GM19328 (cell line): ENCODE data around the gene FCSK.
"Not testable (repeated sequence)": the region's sequence is repeated elsewhere in the genome, so short reads cannot be mapped to it uniquely, and the experiment has no call there.

ENCODE experiments used
- ATAC-seq: cut with Tn5 transposase; IDR thresholded peaks from one replicate; pipeline ENCODE4 v1.9.1; 2021; ENCODE audit warnings: mild to moderate bottlenecking, moderate library complexity; ENCODE audit not compliant: unreplicated experiment

Gene FCSK

GRCh38 chr16:70430667-70431536 is 23.5 kb upstream of the FCSK start:
- ATAC-seq: peak; percentile 48

- no peak for ATAC-seq
Observed at GRCh38 chr16:70432356-70432722, 22.1 kb upstream of the FCSK start.

DNA sequence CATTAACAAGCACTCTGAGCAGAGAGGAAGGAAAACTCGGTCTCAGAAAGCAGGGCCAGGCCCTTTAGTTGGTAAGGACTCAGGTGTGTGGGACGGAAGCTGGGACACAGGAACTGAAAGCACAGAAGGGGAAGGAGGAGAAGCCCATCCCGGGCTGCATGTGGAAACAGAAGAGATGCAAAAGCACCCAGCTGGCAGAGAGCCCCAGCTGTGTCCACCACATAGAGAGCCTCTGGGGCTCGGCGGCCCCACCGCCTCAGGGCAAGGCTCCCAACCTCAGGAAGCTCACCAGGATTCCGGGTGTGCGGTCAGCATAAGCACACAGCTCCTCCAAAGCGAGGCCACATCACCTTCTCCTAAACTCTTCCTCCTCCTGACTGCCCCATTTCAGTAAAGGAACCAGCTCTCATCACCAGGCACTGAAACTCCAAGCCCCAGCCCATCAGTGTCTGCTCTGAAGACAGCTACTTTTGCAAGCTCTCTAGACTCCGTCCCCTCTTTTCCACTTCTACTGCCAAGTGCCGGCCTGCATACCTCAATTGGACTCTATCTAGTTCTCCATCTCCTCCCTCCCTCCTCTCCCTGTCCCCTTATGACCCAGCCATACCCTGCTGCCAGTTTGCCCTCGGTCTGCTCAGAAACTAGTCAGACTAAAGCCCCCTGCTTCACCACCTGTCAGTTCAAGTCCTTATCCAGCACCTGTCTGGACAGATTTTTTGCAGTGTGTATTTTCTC is 21.5 kb upstream of the FCSK start:
- ATAC-seq: no peak

DNA sequence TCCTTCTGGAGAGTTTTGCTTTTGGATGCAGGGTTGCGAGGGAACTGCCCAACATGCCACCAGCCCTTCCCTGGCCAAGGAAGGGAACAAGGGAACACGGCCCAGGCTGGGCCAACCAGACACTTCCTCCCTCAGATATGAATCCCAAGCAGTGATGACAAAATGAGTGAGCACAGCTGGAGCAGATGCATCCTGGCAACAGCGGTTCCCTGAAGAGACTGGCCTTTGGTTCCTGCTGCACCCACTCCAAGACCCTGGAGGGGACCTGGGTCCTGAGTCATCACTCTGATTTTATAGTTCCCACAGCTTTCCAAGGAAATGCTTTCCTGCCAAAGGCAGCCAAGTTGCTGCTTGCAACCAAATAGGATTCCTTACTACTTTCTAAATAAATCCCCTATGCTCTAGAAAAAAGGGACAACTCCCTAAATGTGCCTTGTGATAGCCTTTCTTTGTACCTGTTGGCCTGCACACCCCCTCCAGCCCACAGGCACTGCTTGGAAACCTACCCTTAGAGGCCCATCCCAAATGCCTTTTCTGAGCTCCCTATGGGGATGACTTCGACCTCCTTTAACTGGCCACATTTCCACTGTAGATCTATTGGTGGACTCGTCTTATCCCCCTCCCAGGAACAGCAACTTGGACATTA is 20.8 kb upstream of the FCSK start:
- no peak for ATAC-seq

DNA sequence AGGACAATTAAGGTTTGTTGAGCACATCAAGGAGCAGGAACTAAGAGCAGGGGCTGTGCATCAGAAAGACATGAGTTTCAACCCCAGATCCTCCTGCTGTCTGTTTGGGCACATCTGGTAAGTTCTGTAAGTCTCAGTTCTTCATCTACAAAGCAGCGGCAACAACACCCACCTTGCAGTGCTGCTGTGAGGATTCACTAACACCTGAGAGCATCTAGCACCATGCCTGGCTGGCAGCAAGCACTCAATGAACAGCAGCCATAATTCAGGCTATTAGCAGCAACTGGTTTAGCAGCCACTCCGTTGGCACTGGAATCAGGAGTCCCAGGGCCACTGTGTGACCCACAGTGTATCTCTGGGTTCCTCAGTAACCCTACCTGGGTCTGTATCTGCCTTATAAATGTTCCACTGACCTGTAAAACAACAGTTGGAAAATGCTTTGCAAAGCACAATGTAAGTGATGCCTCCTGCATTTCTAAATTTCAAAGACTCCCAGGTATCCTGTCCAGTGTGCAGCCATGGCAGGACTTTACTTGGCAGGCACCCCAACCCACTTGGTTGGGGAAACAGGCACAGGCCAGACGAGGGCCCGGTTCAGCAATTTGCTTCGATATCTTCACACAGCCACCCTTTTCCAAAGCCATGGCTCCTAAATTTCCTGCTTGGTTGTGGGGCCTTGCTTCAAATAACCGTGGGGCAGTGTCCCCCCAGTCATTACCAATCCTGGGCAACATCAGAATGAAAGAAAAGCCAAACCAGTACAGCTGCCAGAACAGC is 19.7 kb upstream of the FCSK start:
- ATAC-seq: no peak

- ATAC-seq: no peak
Observed at GRCh38 chr16:70437017-70437581, 17.3 kb upstream of the FCSK start.

DNA sequence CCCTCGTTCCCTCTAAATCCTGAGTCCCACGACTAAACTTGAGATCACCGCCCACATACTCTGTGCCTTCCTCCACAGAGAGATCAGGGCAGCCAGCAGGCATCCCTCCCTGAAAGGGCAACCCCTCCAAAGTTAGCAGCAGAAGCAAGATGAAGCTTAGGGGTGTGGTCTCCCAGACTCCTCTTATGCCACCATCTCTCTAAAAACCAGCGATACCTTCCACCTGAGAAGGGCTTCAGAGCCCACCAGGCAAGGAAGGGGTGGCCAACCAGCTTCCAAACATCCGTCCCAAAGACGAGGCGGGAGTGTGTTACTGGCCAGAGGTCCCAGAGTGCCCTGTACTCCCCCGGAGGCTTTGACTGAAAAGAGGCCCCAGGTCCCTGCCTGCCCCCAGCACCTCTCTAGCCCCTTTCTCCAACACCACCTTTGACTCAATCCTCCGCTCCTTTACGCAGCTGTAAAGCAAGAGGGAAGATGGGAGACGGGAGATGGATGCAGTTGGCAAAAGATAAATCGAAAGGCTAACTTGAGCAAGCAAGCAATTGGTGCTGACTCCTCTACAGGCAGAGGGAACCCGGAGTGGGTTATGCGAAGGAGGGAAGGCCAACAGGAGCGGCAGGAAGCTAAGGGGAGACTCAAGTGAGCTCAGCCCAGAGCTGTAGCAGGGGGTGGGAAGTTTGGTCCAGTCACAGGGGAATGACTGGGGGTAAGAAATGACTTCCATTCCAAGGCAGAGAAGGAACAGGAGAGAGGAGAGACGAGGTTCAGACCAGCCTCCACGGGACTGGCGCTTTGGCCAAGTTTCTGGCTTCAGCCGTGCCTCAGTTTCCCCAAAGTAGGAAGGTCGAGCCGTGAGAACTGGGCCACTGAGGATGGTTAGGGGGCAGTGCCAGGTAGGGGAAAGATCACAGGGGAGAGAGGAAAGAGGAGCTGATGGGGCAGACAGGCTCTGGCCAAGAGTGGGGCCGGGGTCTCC is 16.5 kb upstream of the FCSK start:
- no peak for ATAC-seq

DNA sequence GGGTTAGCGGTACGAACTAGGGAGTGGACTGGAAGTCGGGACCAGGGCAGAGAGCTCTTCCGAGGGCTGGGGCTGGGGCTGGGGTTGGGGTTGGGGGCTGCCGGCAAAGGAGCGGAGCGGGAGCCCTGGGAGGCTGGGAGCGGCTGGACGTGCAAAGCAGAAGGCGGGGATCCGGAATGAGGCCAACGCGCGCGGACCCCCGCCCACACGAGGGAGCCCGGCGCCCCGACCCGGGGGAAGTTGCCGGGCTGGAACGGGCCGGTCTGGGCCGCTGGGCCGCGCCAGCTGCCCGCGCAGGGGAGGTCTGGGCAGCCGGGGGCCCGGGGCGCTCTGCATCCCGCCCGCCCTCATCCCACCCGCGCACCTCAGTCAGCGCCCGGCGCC is 15.8 kb upstream of the FCSK start:
- ATAC-seq: peak; percentile 21

GRCh38 chr16:70438969-70439862 is 15.2 kb upstream of the FCSK start, which contains the start of gene ST3GAL2:
Gene ST3GAL2 (minus strand): TSS chr16:70439100. CDS start chr16:70398530, 40,570 bp downstream.
- peak; percentile 78 for ATAC-seq

DNA sequence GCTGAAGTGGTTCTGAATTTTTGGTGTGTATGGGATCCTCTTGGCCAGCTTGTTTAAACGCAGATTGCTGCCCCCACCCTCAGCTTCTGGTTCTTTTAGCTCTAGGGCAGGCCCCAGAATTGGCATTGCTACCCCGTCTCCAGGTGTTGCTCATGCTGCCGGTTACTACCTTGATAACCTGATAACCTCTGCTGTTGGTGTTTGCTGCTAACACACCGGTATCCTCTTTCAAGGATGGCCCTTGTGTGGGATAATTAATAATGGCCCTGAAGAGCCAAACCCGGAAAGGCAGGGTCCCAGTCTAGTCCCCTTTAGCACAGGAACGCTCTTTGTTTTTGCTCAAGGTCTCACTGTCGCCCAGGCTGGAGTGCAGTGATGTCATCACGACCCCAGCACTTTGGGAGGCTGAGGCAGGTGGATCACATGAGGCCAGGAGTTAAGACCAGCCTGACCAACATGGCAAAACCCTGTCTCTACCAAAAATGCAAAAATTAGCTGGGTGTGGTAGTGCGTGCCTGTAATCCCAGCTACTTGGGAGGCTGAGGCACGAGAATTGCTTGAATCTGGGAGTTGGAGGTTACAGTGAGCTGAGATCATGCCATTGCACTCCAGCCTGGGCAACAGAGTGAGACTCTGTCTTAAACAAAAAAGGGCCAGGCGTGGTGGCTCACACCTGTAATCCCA is 14.2 kb upstream of the FCSK start:
- ATAC-seq: no peak

GRCh38 chr16:70441406-70441990 is 12.9 kb upstream of the FCSK start:
- ATAC-seq: no peak

DNA sequence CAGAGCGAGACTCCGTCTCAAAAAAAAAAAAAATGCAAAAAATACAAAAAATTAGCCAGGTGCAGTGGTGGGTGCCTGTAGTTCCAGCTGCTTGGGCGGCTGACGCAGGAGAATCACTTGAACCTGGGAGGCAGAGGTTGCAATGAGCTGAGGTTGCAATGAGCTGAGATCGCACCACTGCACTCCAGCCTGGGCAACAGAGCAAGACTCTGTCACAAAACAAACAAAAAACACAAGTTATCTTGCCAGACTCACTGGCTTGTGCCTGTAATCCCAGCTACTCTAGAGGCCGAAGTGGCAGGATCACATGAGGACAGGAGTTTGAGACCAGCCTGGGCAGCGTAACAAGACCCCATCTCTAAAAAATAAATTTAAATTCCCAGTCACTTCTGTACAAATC is 12.1 kb upstream of the FCSK start:
- no peak for ATAC-seq

GRCh38 chr16:70444249-70445063 is 9.9 kb upstream of the FCSK start:
- ATAC-seq: no peak

DNA sequence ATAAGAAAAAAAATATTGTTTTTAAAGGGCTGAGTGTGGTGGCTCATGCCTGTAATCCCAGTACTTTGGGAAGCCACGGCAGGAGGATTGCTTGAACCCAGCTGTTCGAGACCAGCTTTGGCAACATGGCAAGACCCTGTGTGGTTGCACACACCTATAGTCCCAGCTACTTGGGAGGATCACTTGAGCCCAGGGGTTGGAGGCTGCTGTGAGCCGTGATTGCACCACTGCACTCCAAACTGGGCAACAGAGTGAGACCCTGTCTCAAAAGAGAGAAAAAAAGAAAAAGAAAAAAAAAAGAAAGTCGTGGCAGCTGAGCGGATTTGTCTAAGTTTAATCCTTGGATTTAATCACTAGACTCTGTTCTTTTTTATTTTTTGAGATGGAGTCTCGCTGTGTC is 6.3 kb upstream of the FCSK start:
- ATAC-seq: no peak

GRCh38 chr16:70450142-70451003 is 4.0 kb upstream of the FCSK start:
- not testable (repeated sequence) for ATAC-seq

GRCh38 chr16:70451004-70451340 is 3.4 kb upstream of the FCSK start:
- ATAC-seq: not testable (repeated sequence)
